ENCODE measurements around the gene APOC3.

APOC3 gene

GRCh38 chr11:116879800-116880625 is 50.3 kb downstream of the APOC3 start:
- DNase-seq, result peak; percentile 78

- DNase-seq, result no peak
These were observed 51.4 kb downstream of the APOC3 start for GRCh38 chr11:116881143-116881542.

GRCh38 chr11:116882386-116882785 is 52.7 kb downstream of the APOC3 start:
- no peak for DNase-seq

Measured in NCI-H1105 treated with DMSO at 0.1 percent for 48 hours (cell line).